SK-N-SH (cell line): ENCODE results near the gene UMODL1. TPM values are rescaled to one million over a fixed set of nuclear protein-coding genes. Genes with fewer than 3 reads are reported as not detected.

ENCODE experiments used
- CTCF ChIA-PET: fragments of 300-600, 350-600 bp; formaldehyde crosslinking; extraction: SDS; loops from one replicate; lab custom pipeline; 2021; lab: Yijun Ruan, JAX
- POLR2A ChIA-PET: fragments of 350-600 bp; sonication (Branson Sonifier 250); formaldehyde crosslinking; extraction: SDS; loops from one replicate; lab custom pipeline; 2020; ENCODE audit warnings: antibody characterized with exemption, inconsistent platforms; lab: Yijun Ruan, JAX
- DNase-seq: peaks from one replicate; pipeline ENCODE4 v3.0.0; 2012
- H2AFZ ChIP-seq: fragments of 200-600 bp; sonication (generic); 2 replicates; pipeline ENCODE4 v1.8.1; 2016; ENCODE audit warnings: antibody characterized with exemption, mild to moderate bottlenecking, low read depth
- H3F3A ChIP-seq: fragments of 200-600 bp; sonication (generic); replicated peaks from 2 replicates; pipeline ENCODE3; 2016; ENCODE audit warnings: antibody characterized with exemption, mild to moderate bottlenecking; ENCODE audit not compliant: insufficient read depth
- H3K27ac ChIP-seq, 2 experiments: fragments of 200-500 bp in 1 of 2; fragments of 200-600 bp in 1 of 2; sonication (Bioruptor generic) in 1 of 2; sonication (generic), shearing (Covaris generic) in 1 of 2; 2 replicates each; pipeline versions ENCODE4 v1.5.1 to v1.6.1; 2014 to 2016; ENCODE audit warnings: low read depth in 2 of 2, inconsistent platforms in 1 of 2, low read length in 1 of 2, mild to moderate bottlenecking in 1 of 2, mixed read lengths in 1 of 2
- H3K27me3 ChIP-seq: fragments of 200-600 bp; sonication (generic), shearing (Covaris generic); 2 replicates; pipeline ENCODE4 v1.6.1; 2016; ENCODE audit warnings: mixed run types; ENCODE audit not compliant: insufficient read depth
- H3K36me3 ChIP-seq, 2 experiments: fragments of 200-500 bp in 1 of 2; fragments of 200-600 bp in 1 of 2; sonication (Bioruptor generic) in 1 of 2; sonication (generic) in 1 of 2; replicated peaks in 1 of 2; 2 replicates each; pipeline versions ENCODE3 to v1.5.1; 2014 to 2016; ENCODE audit warnings: low read length in 1 of 2, mild to moderate bottlenecking in 1 of 2; ENCODE audit not compliant: insufficient read depth in 2 of 2, control insufficient read depth in 1 of 2
- H3K4me1 ChIP-seq, 2 experiments: fragments of 200-500 bp in 1 of 2; fragments of 200-600 bp in 1 of 2; sonication (Bioruptor generic) in 1 of 2; sonication (generic), shearing (Covaris generic) in 1 of 2; 2 replicates each; pipeline versions ENCODE4 v1.5.1 to v1.6.1; 2014 to 2016; ENCODE audit warnings: low read depth in 1 of 2, low read length in 1 of 2, mixed run types in 1 of 2; ENCODE audit not compliant: insufficient read depth in 2 of 2, control insufficient read depth in 1 of 2
- H3K4me2 ChIP-seq: fragments of 200-600 bp; sonication (generic), shearing (Covaris generic); 2 replicates; pipeline ENCODE4 v1.6.1; 2017; ENCODE audit warnings: mixed run types
- H3K4me3 ChIP-seq, 2 experiments: fragments of 200-500 bp in 1 of 2; fragments of 200-600 bp in 1 of 2; sonication (Bioruptor generic) in 1 of 2; sonication (generic), shearing (Covaris generic) in 1 of 2; 2 replicates each; pipeline versions ENCODE4 v1.5.1 to v1.8.1; 2014 to 2016; ENCODE audit warnings: low read depth in 2 of 2, inconsistent platforms in 1 of 2, low read length in 1 of 2, mild to moderate bottlenecking in 1 of 2, mixed read lengths in 1 of 2, moderate library complexity in 1 of 2
- H3K79me2 ChIP-seq: fragments of 200-600 bp; sonication (generic); 2 replicates; pipeline ENCODE4 v1.8.1; 2017; ENCODE audit warnings: mild to moderate bottlenecking; ENCODE audit not compliant: insufficient read depth
- H3K9ac ChIP-seq: fragments of 200-600 bp; sonication (generic); 2 replicates; pipeline ENCODE4 v1.6.1; 2017; ENCODE audit warnings: mixed run types
- H3K9me2 ChIP-seq: fragments of 200-600 bp; sonication (generic); 2 replicates; pipeline ENCODE4 v1.6.1; 2017; ENCODE audit warnings: mixed run types
- H3K9me3 ChIP-seq: fragments of 200-600 bp; sonication (generic); 2 replicates; pipeline ENCODE4 v1.6.1; 2017; ENCODE audit warnings: mixed run types, mild to moderate bottlenecking, moderate library complexity
- H4K20me1 ChIP-seq: fragments of 200-600 bp; sonication (generic); 2 replicates; pipeline ENCODE4 v1.6.1; 2017; ENCODE audit warnings: mild to moderate bottlenecking, mixed run types; ENCODE audit not compliant: insufficient read depth
- EZH2phosphoT487 ChIP-seq: fragments of 200-600 bp; sonication (generic); IDR thresholded peaks from 2 replicates; pipeline ENCODE4 v1.6.1; 2017; ENCODE audit warnings: low read depth, mixed run types, mild to moderate bottlenecking, antibody characterized with exemption, moderate library complexity, borderline replicate concordance
- FOXJ3 ChIP-seq: sonication (generic); formaldehyde crosslinking; IDR thresholded peaks from 2 replicates; pipeline ENCODE4 v1.5.1; 2020; ENCODE audit warnings: mild to moderate bottlenecking, missing genetic modification reagents
- FOXM1 ChIP-seq: IDR thresholded peaks from 2 replicates; pipeline ENCODE4 v1.4.0; 2012; ENCODE audit warnings: low read depth, mild to moderate bottlenecking
- GATA2 ChIP-seq: sonication (generic); formaldehyde crosslinking; IDR thresholded peaks from 2 replicates; pipeline ENCODE4 v1.5.0; 2020; ENCODE audit warnings: mild to moderate bottlenecking, missing genetic modification reagents
- JUND ChIP-seq: IDR thresholded peaks from 2 replicates; pipeline ENCODE4 v1.4.0; 2012
- MEF2A ChIP-seq: IDR thresholded peaks from 2 replicates; pipeline ENCODE4 v1.4.0; 2012; ENCODE audit warnings: low read depth, borderline replicate concordance
- MXI1 ChIP-seq: IDR thresholded peaks from 2 replicates; pipeline ENCODE4 v1.6.1; 2012; ENCODE audit warnings: mild to moderate bottlenecking, low read depth, low read length, improper control_type of control experiment
- NRF1 ChIP-seq: IDR thresholded peaks from 2 replicates; pipeline ENCODE4 v1.6.1; 2012; ENCODE audit warnings: low read depth, mild to moderate bottlenecking, low read length
- RAD21 ChIP-seq: IDR thresholded peaks from 2 replicates; pipeline ENCODE4 v1.6.1; 2012; ENCODE audit warnings: mild to moderate bottlenecking, low read length
- RCOR1 ChIP-seq: fragments of 150-350 bp; IDR thresholded peaks from 2 replicates; pipeline ENCODE4 v1.6.1; 2017; ENCODE audit warnings: antibody characterized with exemption, low read length
- RXRA ChIP-seq: IDR thresholded peaks from 2 replicates; pipeline ENCODE4 v1.4.0; 2012; ENCODE audit warnings: low read depth, mild to moderate bottlenecking, borderline replicate concordance
- TCF12 ChIP-seq: IDR thresholded peaks from 2 replicates; pipeline ENCODE4 v1.4.0; 2012
- TEAD4 ChIP-seq: IDR thresholded peaks from 2 replicates; pipeline ENCODE4 v1.4.0; 2012; ENCODE audit warnings: mild to moderate bottlenecking, borderline replicate concordance; ENCODE audit not compliant: insufficient read depth
- WGBS: methylation state at CpG from one replicate; pipeline ENCODE4 v1.1.6; 2017; ENCODE audit warnings: low lambda C conversion rate; 5-methylcytosine and 5-hydroxymethylcytosine counted together
- polyA plus RNA-seq, 3 experiments: library from polyadenylated mRNA; depleted of rRNA; stranded (reverse); fragments of >200 nt; gene quantifications; 2 replicates each; pipeline ENCODE4 v1.2.3, GENCODE V29; 2012
- TF ChIP-seq, protein P1 (sequence below): IDR thresholded peaks from 2 replicates; pipeline ENCODE4 v1.6.1; 2012; ENCODE audit warnings: mild to moderate bottlenecking, low read depth, low read length, moderate library complexity
- TF ChIP-seq, protein P2 (sequence below): IDR thresholded peaks from 2 replicates; pipeline ENCODE4 v1.4.0; 2012; ENCODE audit warnings: low read depth, borderline replicate concordance
- TF ChIP-seq, protein P3 (sequence below): IDR thresholded peaks from 2 replicates; pipeline ENCODE4; 2012
- TF ChIP-seq, protein P4 (sequence below): fragments of 150-350 bp; IDR thresholded peaks from 2 replicates; pipeline ENCODE4 v1.6.1; 2017; ENCODE audit warnings: antibody characterized with exemption, low read length, low read depth, borderline replicate concordance

Gene UMODL1
- polyA plus RNA-seq, 1 of the 3 experiments (the other 2 are of a cell fraction) = not detected

DNA sequence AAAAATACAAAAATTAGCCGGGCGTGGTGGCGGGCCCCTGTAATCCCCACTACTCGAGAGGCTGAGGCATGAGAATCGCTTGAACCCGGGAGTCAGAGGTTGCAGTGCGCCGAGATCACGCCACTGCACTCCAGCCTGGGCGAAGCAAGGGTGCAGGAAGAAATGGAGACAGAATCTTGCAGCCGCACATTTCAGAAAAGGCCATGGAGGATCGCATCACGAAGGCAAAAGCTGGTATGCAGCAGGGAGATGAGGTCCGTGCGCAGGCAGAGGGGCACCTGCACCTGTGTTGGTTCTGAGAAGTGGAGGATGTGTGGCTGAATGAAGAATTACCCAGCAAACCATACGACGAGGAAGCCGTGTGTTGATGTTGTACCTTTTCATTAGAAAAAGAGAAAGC lies 94.8 kb downstream of the UMODL1 start:
- no peak overlapping the region for H3K9ac ChIP-seq
- POLR2A ChIA-PET = no interaction called here
- no peak overlapping the region for H2AFZ ChIP-seq
- no peaks in the 10 kb centered on the region for H4K20me1 ChIP-seq
- no peak for DNase-seq
- H3K4me2 ChIP-seq = no peak overlapping the region
- H3K27me3 ChIP-seq = no peaks in the 10 kb centered on the region
- WGBS = 78% methylated on average over 18 of the region's 18 CpGs
- TF ChIP-seq JUND (no peak), NRF1 (no peak), EZH2phosphoT487 (no peak), MXI1 (no peak), MEF2A (no peak), RAD21 (no peak), RCOR1 (no peak), TCF12 (no peak), GATA2 (CRISPR knock-in tag) (no peak), RXRA (no peak), FOXJ3 (CRISPR knock-in tag) (no peak), FOXM1 (no peak), TEAD4 (no peak)
- TF ChIP-seq, protein P1, sequence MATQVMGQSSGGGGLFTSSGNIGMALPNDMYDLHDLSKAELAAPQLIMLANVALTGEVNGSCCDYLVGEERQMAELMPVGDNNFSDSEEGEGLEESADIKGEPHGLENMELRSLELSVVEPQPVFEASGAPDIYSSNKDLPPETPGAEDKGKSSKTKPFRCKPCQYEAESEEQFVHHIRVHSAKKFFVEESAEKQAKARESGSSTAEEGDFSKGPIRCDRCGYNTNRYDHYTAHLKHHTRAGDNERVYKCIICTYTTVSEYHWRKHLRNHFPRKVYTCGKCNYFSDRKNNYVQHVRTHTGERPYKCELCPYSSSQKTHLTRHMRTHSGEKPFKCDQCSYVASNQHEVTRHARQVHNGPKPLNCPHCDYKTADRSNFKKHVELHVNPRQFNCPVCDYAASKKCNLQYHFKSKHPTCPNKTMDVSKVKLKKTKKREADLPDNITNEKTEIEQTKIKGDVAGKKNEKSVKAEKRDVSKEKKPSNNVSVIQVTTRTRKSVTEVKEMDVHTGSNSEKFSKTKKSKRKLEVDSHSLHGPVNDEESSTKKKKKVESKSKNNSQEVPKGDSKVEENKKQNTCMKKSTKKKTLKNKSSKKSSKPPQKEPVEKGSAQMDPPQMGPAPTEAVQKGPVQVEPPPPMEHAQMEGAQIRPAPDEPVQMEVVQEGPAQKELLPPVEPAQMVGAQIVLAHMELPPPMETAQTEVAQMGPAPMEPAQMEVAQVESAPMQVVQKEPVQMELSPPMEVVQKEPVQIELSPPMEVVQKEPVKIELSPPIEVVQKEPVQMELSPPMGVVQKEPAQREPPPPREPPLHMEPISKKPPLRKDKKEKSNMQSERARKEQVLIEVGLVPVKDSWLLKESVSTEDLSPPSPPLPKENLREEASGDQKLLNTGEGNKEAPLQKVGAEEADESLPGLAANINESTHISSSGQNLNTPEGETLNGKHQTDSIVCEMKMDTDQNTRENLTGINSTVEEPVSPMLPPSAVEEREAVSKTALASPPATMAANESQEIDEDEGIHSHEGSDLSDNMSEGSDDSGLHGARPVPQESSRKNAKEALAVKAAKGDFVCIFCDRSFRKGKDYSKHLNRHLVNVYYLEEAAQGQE = no peak
- TF ChIP-seq, protein P2, sequence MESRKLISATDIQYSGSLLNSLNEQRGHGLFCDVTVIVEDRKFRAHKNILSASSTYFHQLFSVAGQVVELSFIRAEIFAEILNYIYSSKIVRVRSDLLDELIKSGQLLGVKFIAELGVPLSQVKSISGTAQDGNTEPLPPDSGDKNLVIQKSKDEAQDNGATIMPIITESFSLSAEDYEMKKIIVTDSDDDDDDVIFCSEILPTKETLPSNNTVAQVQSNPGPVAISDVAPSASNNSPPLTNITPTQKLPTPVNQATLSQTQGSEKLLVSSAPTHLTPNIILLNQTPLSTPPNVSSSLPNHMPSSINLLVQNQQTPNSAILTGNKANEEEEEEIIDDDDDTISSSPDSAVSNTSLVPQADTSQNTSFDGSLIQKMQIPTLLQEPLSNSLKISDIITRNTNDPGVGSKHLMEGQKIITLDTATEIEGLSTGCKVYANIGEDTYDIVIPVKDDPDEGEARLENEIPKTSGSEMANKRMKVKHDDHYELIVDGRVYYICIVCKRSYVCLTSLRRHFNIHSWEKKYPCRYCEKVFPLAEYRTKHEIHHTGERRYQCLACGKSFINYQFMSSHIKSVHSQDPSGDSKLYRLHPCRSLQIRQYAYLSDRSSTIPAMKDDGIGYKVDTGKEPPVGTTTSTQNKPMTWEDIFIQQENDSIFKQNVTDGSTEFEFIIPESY = no peak
- TF ChIP-seq, protein P3, sequence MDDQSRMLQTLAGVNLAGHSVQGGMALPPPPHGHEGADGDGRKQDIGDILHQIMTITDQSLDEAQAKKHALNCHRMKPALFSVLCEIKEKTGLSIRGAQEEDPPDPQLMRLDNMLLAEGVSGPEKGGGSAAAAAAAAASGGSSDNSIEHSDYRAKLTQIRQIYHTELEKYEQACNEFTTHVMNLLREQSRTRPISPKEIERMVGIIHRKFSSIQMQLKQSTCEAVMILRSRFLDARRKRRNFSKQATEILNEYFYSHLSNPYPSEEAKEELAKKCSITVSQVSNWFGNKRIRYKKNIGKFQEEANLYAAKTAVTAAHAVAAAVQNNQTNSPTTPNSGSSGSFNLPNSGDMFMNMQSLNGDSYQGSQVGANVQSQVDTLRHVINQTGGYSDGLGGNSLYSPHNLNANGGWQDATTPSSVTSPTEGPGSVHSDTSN = no peak
- TF ChIP-seq, protein P4, sequence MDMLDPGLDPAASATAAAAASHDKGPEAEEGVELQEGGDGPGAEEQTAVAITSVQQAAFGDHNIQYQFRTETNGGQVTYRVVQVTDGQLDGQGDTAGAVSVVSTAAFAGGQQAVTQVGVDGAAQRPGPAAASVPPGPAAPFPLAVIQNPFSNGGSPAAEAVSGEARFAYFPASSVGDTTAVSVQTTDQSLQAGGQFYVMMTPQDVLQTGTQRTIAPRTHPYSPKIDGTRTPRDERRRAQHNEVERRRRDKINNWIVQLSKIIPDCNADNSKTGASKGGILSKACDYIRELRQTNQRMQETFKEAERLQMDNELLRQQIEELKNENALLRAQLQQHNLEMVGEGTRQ = no peak
- H3F3A ChIP-seq = no peaks in the 10 kb centered on the region
- H3K9me3 ChIP-seq = no peaks in the 10 kb centered on the region
- no peaks in the 10 kb centered on the region for H3K79me2 ChIP-seq
- no peaks in the 10 kb centered on the region for H3K36me3 ChIP-seq
- no peaks in the 10 kb centered on the region for H3K9me2 ChIP-seq
- CTCF ChIA-PET = interaction anchor here (0.9 kb wide), 1 partner anchor 20 kb away, joined by 3 read pairs; no protein-coding TSS in a partner anchor
- H3K27ac ChIP-seq = no peak overlapping the region
- no peaks in the 10 kb centered on the region; a peak in 1 of 4 replicates for H3K4me1 ChIP-seq
- H3K4me3 ChIP-seq = no peak overlapping the region
